MCF 10A (cell line): ENCODE results near the gene ATP7B. TPM values are rescaled to one million over a fixed set of nuclear protein-coding genes. Genes with fewer than 3 reads are reported as not detected.

ENCODE experiments used
- BruUV-seq: library from RNA; stranded (reverse); fragments of 400-500 nt; replicated peaks from 2 replicates; lab custom pipeline; 2021; lab: Mats Ljungman, UMichigan
- CTCF ChIA-PET: fragments of 300-600 bp; sonication (Branson Sonifier 250); formaldehyde crosslinking; extraction: SDS; loops from one replicate; lab custom pipeline; 2021; ENCODE audit warnings: antibody characterized with exemption, inconsistent platforms; lab: Yijun Ruan, JAX
- POLR2A ChIA-PET: fragments of 300-600, 350-650 bp; sonication (Branson Sonifier 250); formaldehyde crosslinking; extraction: SDS; loops from one replicate; lab custom pipeline; 2020; ENCODE audit warnings: antibody characterized with exemption, inconsistent platforms; lab: Yijun Ruan, JAX
- DNase-seq: peaks from one replicate; pipeline ENCODE4 v3.0.0-alpha.2; 2018; ENCODE audit not compliant: unreplicated experiment
- H3K27ac Mint-ChIP-seq: one replicate; pipeline ENCODE4 v1.8.0; 2022; ENCODE audit warnings: mild to moderate bottlenecking, low read depth, mixed read lengths; ENCODE audit not compliant: unreplicated experiment
- H3K27me3 Mint-ChIP-seq: one replicate; pipeline ENCODE4 v1.8.0; 2022; ENCODE audit warnings: mixed read lengths; ENCODE audit not compliant: insufficient read depth, unreplicated experiment
- H3K36me3 Mint-ChIP-seq: one replicate; pipeline ENCODE4 v1.8.0; 2022; ENCODE audit warnings: mild to moderate bottlenecking, moderate library complexity, mixed read lengths; ENCODE audit not compliant: insufficient read depth, unreplicated experiment
- H3K4me1 Mint-ChIP-seq: one replicate; pipeline ENCODE4 v1.8.0; 2022; ENCODE audit warnings: mixed read lengths; ENCODE audit not compliant: insufficient read depth, unreplicated experiment
- H3K4me3 Mint-ChIP-seq: one replicate; pipeline ENCODE4 v1.8.0; 2022; ENCODE audit warnings: mild to moderate bottlenecking, moderate library complexity, mixed read lengths; ENCODE audit not compliant: unreplicated experiment
- H3K9me3 Mint-ChIP-seq: one replicate; pipeline ENCODE4 v1.8.0; 2022; ENCODE audit warnings: mixed read lengths; ENCODE audit not compliant: unreplicated experiment
- intact Hi-C: fragments of 100-400 bp; cut with micrococcal nuclease; formaldehyde crosslinking; loops from 2 replicates; pipeline ENCODE4 v1.14.1; 2022
- total RNA-seq: library from RNA; stranded (reverse); gene quantifications from 2 replicates; pipeline ENCODE4 v1.2.3, GENCODE V29; 2022
- TF ChIP-seq, protein P1 (sequence below): fragments of 200-600 bp; IDR thresholded peaks from one replicate; pipeline ENCODE4 v1.8.0; 2022; ENCODE audit warnings: antibody characterized with exemption, mild to moderate bottlenecking; ENCODE audit not compliant: unreplicated experiment

ATP7B gene
- total RNA-seq, 1 experiment from 2014 or later: 3.2 TPM

GRCh38 chr13:52020191-52020590 lies 8.9 kb upstream of the ATP7B start:
- Mint-ChIP-seq H3K27me3 (no peaks in the 10 kb centered on the region), H3K27ac (no peak overlapping the region), H3K4me3 (no peak overlapping the region), H3K36me3 (peaks cover 76% of the 10 kb centered on the region), H3K4me1 (peaks cover 3% of the 10 kb centered on the region), H3K9me3 (no peaks in the 10 kb centered on the region)
- intact Hi-C loops: no loop called here
- ChIA-PET POLR2A (interaction anchor here (1.4 kb wide), 1 partner anchor 8 kb away, joined by 5 read pairs; the partner anchor contains the start of gene ALG11), CTCF (no interaction called here)
- BruUV-seq: no TSS peak
- TF ChIP-seq, protein P1, sequence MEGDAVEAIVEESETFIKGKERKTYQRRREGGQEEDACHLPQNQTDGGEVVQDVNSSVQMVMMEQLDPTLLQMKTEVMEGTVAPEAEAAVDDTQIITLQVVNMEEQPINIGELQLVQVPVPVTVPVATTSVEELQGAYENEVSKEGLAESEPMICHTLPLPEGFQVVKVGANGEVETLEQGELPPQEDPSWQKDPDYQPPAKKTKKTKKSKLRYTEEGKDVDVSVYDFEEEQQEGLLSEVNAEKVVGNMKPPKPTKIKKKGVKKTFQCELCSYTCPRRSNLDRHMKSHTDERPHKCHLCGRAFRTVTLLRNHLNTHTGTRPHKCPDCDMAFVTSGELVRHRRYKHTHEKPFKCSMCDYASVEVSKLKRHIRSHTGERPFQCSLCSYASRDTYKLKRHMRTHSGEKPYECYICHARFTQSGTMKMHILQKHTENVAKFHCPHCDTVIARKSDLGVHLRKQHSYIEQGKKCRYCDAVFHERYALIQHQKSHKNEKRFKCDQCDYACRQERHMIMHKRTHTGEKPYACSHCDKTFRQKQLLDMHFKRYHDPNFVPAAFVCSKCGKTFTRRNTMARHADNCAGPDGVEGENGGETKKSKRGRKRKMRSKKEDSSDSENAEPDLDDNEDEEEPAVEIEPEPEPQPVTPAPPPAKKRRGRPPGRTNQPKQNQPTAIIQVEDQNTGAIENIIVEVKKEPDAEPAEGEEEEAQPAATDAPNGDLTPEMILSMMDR: no peak
- no peak for DNase-seq

- H3K4me1 Mint-ChIP-seq: peaks cover 1% of the 10 kb centered on the region
- H3K9me3 Mint-ChIP-seq: no peaks in the 10 kb centered on the region
- CTCF ChIA-PET: interaction anchor here (0.5 to 1.3 kb wide), 3 partner anchors 16 to 1797 kb away, joined by 4 to 6 read pairs (median 5); no protein-coding TSS in a partner anchor
- DNase-seq: no peak
- H3K4me3 Mint-ChIP-seq: no peak overlapping the region
- no peaks in the 10 kb centered on the region for H3K27me3 Mint-ChIP-seq
- POLR2A ChIA-PET: no interaction called here
- intact Hi-C loops: no loop called here
- TF ChIP-seq, protein P1: no peak
- H3K36me3 Mint-ChIP-seq: peaks cover 48% of the 10 kb centered on the region
- H3K27ac Mint-ChIP-seq: no peak overlapping the region
- BruUV-seq: no TSS peak
These were observed 5.0 kb upstream of the ATP7B start for GRCh38 chr13:52016296-52016695.

DNA sequence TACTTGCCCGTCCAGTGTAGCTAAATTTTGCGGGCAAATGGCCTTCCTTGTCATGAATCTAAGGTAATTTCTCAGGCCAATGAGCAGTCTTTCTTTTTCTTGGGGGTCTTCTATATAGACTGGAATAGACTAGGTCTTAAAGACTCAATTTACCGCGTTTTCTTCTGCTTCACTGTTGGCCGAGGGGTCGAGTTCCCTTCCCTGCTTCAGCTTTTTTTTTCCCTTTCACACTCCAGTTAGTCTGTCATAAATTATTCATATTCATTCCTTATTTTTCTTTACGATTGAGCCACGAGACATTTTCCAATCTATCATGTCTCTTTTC lies 1.2 kb upstream of the ATP7B start:
- POLR2A ChIA-PET: interaction anchor here (0.5 to 1.9 kb wide), 24 partner anchors 8 to 641 kb away, joined by 3 to 13 read pairs (median 4); partner anchors contain the start of gene NEK3
- intact Hi-C loops: loop anchor here (5.0 kb wide), 1 partner anchor 600 kb away; no protein-coding TSS in a partner anchor
- Mint-ChIP-seq H3K27me3 (no peaks in the 10 kb centered on the region), H3K4me1 (peaks cover 8% of the 10 kb centered on the region), H3K36me3 (peaks cover 16% of the 10 kb centered on the region), H3K4me3 (peak overlapping the region; percentile 92), H3K27ac (peak overlapping the region; percentile 90), H3K9me3 (no peaks in the 10 kb centered on the region)
- TF ChIP-seq, protein P1: no peak
- CTCF ChIA-PET: interaction anchor here (0.6 to 1.4 kb wide), 7 partner anchors 10 to 182 kb away, joined by 3 to 5 read pairs (median 3); no protein-coding TSS in a partner anchor
- BruUV-seq: TSS peak; percentile 69
- no peak for DNase-seq

GRCh38 chr13:52011632-52012511 lies 622 bp upstream of the ATP7B start, which contains the start of gene ALG11:
ALG11 (plus strand) TSS chr13:52012398; CDS start chr13:52012419, 21 bp downstream.
- Mint-ChIP-seq H3K27me3 (no peaks in the 10 kb centered on the region), H3K36me3 (peaks cover 13% of the 10 kb centered on the region), H3K4me1 (peaks cover 9% of the 10 kb centered on the region), H3K27ac (peak within 1 kb of the TSS; percentile 90), H3K4me3 (peak within 1 kb of the TSS; percentile 92), H3K9me3 (no peaks in the 10 kb centered on the region)
- TF ChIP-seq, protein P1: no peak
- ChIA-PET CTCF (interaction anchor here (0.6 to 1.4 kb wide), 6 partner anchors 9 to 183 kb away, joined by 3 to 5 read pairs (median 3); partner anchors contain the start of gene UTP14C), POLR2A (interaction anchor here (0.5 to 1.9 kb wide), 22 partner anchors 9 to 182 kb away, joined by 3 to 13 read pairs (median 4); partner anchors contain the start of gene NEK3)
- intact Hi-C loops: loop anchor here (5.0 kb wide), 1 partner anchor 600 kb away; no protein-coding TSS in a partner anchor
- DNase-seq: peak; percentile 99
- no TSS peak for BruUV-seq
